ENCODE results near the gene ZFPL1.

The ZFPL1 gene

DNA sequence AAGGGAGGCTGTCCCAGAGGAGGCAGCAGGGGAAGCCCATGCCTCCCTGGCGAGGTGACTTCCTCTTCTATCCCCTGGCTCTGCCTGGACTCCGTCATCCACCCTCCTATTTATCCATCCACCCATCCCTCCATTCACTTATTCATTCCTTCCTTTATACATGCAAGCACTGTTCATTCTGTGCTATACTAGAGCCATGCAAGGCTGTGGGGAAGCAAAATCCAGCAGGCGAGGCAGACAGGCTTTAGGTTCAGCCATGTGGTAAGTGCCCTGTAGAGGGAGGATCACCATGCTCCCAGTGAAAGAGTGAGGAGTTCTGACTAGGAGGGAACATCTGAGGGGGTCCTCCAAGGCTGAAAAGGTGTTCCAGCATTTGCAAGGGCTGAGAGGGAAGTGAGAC lies 24.5 kb upstream of the ZFPL1 start:
- no peak overlapping the region for H3K27ac ChIP-seq
- H3K4me3 ChIP-seq, result no peak overlapping the region

DNA sequence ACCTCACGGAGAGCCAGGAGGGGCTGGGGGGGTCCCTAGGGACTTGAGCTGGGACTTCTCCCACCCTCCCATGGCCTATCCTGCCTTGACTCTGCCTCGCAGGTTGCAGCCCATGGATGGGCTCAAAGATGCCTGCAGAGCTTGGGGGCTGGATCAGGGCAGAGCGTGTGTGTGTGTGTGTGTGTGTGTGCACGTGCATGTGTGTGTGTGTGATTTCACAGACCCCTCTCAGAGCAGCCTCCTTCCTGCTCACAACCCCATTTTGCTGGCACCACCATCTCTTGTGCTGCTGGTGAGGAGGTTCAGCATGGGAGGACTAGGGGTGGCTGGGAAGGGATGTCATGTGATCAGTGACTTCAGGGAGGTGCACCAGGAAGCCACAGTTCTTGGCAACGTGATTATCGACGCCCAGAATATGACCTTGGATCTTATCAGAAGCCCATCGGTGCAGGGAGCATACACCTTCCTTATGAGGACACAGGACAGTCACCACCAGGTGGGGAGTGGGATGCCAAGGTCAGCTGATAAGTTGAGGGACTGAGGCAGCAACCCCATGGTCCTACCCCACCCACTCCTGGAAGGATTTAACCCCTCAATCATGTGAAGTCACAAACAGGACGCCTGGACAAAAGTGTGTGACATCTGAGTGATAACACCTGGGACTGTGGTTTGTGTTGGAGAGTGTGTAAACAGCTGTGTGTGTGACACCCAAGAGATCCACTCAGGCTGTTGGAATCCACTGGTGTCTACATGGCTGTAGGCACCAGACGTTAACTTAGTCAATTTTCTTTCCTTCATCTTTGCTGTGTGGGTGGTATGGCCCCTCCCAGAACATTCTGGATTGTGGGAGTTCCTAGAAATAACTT lies 23.8 kb upstream of the ZFPL1 start:
- no peak overlapping the region for H3K4me3 ChIP-seq
- no peak overlapping the region for H3K27ac ChIP-seq

- Histone ChIP-seq H3K27ac (no peak overlapping the region), H3K4me3 (no peak overlapping the region)
These were observed 23.1 kb upstream of the ZFPL1 start for GRCh38 chr11:65060913-65061408.

DNA sequence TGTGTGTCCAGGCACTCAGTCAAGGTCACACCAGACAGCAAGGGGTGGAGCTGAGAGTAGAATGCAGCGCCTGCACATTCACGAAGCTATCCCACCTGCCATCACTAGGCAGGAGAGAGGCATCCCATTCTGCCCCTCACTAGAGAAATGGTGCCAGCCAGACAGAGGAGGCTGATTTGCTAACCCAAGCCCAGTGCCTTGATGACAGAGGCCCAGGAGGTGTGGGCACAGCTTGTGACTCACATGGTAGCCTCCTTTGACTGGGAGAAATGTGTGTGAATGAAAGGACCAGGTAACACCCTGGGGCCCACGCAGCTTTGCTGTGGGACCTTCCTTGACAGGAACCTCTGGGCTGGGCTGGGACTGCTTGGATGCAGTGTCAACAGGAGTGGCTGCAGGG lies 20.5 kb upstream of the ZFPL1 start:
- Histone ChIP-seq H3K4me3 (no peak overlapping the region), H3K27ac (no peak overlapping the region)

- no peak overlapping the region for H3K4me3 ChIP-seq
These were observed 19.2 kb upstream of the ZFPL1 start for GRCh38 chr11:65064847-65065240.

DNA sequence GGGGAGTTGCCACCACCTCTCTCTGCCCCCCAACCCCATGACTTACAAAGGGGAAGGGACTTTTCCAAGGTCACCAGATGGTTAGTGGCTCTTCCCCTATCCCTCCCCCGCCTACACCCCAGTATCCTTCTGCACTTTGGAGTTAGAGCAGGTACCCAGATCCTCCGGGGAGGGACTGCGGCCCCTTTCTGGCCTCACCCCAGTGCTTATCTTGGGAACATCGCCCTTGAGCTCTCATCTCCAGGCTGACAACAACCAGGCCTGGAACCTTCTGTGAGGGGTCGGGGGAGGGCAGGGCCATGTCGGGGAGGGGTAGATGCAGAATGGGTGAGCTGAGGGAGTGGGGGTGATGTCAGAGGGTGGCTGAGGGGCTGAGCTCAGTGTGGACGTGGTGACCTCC lies 18.2 kb upstream of the ZFPL1 start:
- Histone ChIP-seq H3K4me3 (no peak overlapping the region), H3K27ac (no peak overlapping the region)

More at GRCh38 chr11:65064847-65065240, 19.2 kb upstream of the ZFPL1 start:
- no peak overlapping the region for H3K27ac ChIP-seq

GRCh38 chr11:65066315-65066714 lies 17.7 kb upstream of the ZFPL1 start:
- no peak overlapping the region for H3K27ac ChIP-seq

GRCh38 chr11:65066805-65067291 lies 17.2 kb upstream of the ZFPL1 start:
- Histone ChIP-seq H3K27ac (no peak overlapping the region), H3K4me3 (no peak overlapping the region)

More at GRCh38 chr11:65066315-65066714, 17.7 kb upstream of the ZFPL1 start:
- no peak overlapping the region for H3K4me3 ChIP-seq

GRCh38 chr11:65067446-65067845 lies 16.6 kb upstream of the ZFPL1 start:
- H3K4me3 ChIP-seq, result no peak overlapping the region
- no peak overlapping the region for H3K27ac ChIP-seq

- Histone ChIP-seq H3K27ac (no peak overlapping the region), H3K4me3 (no peak overlapping the region)
These were observed 14.8 kb upstream of the ZFPL1 start for GRCh38 chr11:65069217-65069616.

- Histone ChIP-seq H3K4me3 (no peak overlapping the region), H3K27ac (no peak overlapping the region)
These were observed 12.0 kb upstream of the ZFPL1 start for GRCh38 chr11:65071907-65072630.

DNA sequence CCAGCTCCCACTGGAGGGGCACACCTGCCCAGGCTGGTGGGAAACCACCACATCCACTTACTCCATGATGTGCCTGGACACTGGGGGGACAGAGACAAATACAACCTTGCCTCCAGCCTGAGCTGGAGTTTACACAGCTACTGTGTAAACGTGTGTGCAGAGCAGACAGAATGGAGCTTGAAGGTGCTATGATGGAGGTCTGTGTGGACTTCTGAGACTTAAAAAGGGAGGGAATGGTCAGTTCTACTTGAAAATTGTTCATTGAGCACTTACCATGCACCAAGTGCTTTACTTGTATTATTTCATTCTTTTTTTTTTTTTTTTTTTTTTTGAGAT lies 11.4 kb upstream of the ZFPL1 start:
- Histone ChIP-seq H3K27ac (no peak overlapping the region), H3K4me3 (no peak overlapping the region)

GRCh38 chr11:65077451-65077850 lies 6.6 kb upstream of the ZFPL1 start:
- no peak overlapping the region for H3K4me3 ChIP-seq
- no peak overlapping the region for H3K27ac ChIP-seq

GRCh38 chr11:65078151-65078550 lies 5.9 kb upstream of the ZFPL1 start:
- Histone ChIP-seq H3K27ac (peak overlapping the region in 3 of 21 experiments; percentile 9 to 51 (median 21)), H3K4me3 (no peak overlapping the region)

DNA sequence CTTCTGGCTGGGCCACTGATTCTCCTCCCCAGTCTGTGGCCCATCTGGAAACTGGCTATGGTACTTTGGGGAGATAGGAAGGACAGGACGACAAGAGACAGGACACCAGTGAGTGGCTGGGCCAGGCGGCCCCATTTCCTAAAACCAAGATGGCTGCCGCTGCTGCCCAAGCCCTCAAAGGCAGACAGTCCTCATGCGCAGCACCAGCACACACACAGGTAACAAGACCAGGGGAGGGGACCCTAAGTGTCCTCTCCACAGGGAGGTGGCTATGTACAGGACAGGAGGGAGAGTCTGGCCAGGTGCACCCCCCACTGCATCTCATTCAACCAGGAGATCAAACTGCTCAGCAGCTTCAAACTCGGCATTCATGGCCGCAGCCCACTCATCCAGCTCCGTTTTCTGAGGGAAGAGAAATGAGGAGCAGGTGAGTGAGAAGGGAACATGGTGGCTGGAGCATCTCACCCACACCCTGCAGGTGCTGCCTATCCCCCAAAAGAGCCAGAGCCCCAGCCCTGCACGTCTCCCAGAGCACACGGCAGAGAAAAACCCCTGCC lies 5.2 kb upstream of the ZFPL1 start:
- Histone ChIP-seq H3K4me3 (no peak overlapping the region), H3K27ac (peak overlapping the region in 3 of 21 experiments; percentile 9 to 51 (median 21))

DNA sequence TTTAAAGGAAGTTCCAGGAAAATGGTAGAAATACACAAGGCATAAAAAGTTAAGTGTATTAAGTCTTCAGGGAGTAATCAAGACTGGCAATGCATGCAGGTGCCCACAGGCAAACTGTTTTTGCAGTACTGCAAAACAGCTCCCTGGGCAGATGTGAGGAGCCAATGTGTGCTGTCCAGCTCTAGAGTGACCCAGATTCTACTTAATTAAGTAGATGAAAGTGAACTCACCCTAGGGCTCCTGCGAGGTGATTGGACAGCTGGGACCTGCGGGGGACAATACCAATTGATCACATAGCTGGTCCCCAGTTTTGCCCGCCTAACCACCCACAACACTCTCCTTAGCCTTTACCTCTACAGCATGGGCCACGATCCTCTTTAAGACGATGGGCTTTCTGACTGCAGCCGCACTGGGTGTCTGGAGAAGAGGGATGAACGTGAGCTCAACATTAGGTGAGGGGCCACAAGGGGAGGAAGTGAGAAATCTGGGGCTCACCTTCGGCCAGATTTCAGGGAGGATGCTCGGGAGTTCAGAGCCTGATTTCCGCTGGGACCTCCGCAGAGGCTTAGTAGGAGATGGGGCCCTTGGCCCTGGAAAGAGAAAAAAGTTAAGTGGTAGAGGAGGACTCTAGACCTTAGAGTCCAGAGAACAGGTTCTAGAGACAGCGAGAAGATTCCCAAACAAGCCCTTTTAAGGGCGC lies 738 bp upstream of the ZFPL1 start:
- H3K27ac ChIP-seq, result peak overlapping the region; percentile 17 to 97 (median 93)
- H3K4me3 ChIP-seq, result peak overlapping the region; percentile 58 to 98 (median 73)

DNA sequence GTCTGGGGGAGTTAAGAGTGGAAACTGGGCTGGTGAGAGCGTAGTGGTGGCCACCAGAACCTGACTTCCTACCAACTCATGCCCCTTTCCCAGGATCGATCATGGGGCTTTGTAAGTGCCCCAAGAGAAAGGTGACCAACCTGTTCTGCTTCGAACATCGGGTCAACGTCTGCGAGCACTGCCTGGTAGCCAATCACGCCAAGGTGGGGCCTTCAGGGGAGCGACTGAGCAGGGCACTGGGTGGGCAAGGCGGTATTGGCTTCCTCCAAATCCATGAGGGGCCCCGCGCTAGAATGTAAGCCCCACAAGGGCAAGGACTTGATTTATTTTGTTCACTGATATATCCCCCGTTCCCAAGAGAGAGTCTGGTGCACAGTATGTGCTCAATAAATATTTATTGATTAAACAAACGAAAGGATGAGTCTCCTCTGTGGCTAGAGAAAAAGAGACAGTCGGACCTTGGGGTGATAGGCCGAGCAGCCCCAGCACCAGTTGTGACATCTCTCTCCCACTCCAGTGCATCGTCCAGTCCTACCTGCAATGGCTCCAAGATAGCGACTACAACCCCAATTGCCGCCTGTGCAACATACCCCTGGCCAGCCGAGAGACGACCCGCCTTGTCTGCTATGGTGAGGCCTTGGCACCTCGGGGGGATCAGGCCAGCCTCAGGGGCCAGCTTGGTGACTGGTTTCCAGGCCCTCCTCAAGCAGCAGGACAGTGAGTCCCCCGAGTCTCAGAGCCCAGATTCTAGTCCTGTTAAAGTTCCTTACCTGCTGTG lies 765 bp downstream of the ZFPL1 start:
- H3K4me3 ChIP-seq, result peak overlapping the region; percentile 58 to 98 (median 73)
- peak overlapping the region; percentile 27 to 97 (median 93) for H3K27ac ChIP-seq

- Histone ChIP-seq H3K4me3 (no peak overlapping the region), H3K27ac (peak overlapping the region in 1 of 21 experiments; percentile 96)
These were observed 1.4 kb downstream of the ZFPL1 start for GRCh38 chr11:65085446-65085845.

GRCh38 chr11:65086809-65087208 lies 2.8 kb downstream of the ZFPL1 start:
- Histone ChIP-seq H3K4me3 (no peak overlapping the region), H3K27ac (no peak overlapping the region)

Data from skin epidermis (tissue), 12 donors.